ENCODE data around the gene SENP7.

SENP7 gene

GRCh38 chr3:101388706-101389105, 124.3 kb downstream of the SENP7 start:
- H3K4me3 ChIP-seq (ENCODE audit: control insufficient read depth, low read depth, low read length), result no peak overlapping the region
- TF ChIP-seq, protein P1, sequence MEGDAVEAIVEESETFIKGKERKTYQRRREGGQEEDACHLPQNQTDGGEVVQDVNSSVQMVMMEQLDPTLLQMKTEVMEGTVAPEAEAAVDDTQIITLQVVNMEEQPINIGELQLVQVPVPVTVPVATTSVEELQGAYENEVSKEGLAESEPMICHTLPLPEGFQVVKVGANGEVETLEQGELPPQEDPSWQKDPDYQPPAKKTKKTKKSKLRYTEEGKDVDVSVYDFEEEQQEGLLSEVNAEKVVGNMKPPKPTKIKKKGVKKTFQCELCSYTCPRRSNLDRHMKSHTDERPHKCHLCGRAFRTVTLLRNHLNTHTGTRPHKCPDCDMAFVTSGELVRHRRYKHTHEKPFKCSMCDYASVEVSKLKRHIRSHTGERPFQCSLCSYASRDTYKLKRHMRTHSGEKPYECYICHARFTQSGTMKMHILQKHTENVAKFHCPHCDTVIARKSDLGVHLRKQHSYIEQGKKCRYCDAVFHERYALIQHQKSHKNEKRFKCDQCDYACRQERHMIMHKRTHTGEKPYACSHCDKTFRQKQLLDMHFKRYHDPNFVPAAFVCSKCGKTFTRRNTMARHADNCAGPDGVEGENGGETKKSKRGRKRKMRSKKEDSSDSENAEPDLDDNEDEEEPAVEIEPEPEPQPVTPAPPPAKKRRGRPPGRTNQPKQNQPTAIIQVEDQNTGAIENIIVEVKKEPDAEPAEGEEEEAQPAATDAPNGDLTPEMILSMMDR (conservative IDR thresholded peaks at IDR 0.05; ENCODE audit: control insufficient read depth, insufficient read depth, low read depth, low read length), result no peak
- DNase-seq (ENCODE audit: low read depth), result no peak

GRCh38 chr3:101387351-101387750, 125.7 kb downstream of the SENP7 start:
- no peak for DNase-seq (ENCODE audit: low read depth)
- TF ChIP-seq, protein P1 (conservative IDR thresholded peaks at IDR 0.05; ENCODE audit: control insufficient read depth, insufficient read depth, low read depth, low read length), result no peak
- no peak overlapping the region for H3K4me3 ChIP-seq (ENCODE audit: control insufficient read depth, low read depth, low read length)

DNA sequence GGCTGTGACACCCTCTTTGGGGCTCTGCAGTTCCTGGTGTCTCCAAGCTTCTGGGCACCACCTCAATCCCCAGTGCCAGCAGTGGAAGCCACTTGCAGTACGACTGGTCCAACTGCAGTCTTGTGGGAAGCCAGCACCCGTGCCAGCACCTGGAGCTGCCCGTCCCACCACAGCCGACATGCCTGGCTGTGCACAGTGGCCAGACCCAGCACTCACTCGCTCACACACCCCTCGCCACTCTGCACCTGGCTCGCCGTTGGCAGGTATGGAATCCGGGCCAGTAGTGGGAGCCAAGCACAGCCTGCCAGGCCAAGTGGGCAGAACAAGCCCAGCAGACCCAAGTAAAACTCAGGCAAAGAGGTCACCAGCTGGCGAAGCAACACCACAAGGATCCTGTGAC, 128.6 kb downstream of the SENP7 start:
- no peak for DNase-seq (ENCODE audit: low read depth)
- TF ChIP-seq, protein P1 (conservative IDR thresholded peaks at IDR 0.05; ENCODE audit: control insufficient read depth, insufficient read depth, low read depth, low read length), result no peak
- H3K4me3 ChIP-seq (ENCODE audit: control insufficient read depth, low read depth, low read length), result no peak overlapping the region

DNA sequence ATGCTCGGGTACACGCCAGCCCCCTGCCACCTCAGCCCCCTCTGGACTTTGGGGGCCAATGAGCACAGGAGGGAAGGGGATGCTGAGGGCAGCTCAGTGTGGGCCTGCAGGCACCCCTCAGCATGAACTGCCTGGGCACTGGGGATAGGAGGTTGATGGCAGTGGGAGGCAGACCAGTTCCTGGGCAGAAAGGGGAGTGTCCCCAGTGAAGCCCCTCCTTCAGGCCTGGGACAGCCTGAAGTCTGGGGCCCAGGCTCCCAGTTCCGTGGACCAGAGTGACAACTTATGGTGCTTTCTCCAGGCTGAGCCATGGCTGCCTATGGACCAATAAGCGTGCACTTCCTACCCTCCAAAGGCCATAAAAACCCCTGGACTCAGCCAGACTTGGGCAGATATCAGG, 129.4 kb downstream of the SENP7 start:
- DNase-seq (ENCODE audit: low read depth), result no peak
- H3K4me3 ChIP-seq (ENCODE audit: control insufficient read depth, low read depth, low read length), result no peak overlapping the region
- TF ChIP-seq, protein P1 (conservative IDR thresholded peaks at IDR 0.05; ENCODE audit: control insufficient read depth, insufficient read depth, low read depth, low read length), result no peak

- TF ChIP-seq, protein P1 (conservative IDR thresholded peaks at IDR 0.05; ENCODE audit: control insufficient read depth, insufficient read depth, low read depth, low read length), result no peak
- peak; percentile 6 for DNase-seq (ENCODE audit: low read depth)
- no peak overlapping the region for H3K4me3 ChIP-seq (ENCODE audit: control insufficient read depth, low read depth, low read length)
These were observed 129.8 kb downstream of the SENP7 start for GRCh38 chr3:101383156-101383575.

DNA sequence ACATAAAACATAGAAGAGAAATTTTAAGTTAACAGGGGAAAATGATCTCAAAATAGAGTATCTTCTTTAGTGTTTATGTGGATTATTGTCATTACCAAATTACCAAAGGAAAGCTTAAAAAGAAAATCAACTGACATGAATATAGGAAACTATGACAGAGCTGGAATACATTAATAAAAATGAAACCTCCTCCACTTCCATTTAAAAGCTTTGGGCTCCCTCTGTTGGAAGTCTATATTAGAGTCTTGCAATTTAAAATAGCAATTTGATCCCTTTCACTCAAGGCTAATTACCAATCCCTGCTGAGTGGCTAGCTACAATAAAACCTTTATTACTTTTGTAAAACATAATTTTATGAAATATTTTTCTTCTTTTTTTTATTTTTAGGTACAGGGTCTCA, 131.2 kb downstream of the SENP7 start:
- DNase-seq (ENCODE audit: low read depth), result peak; percentile 61
- TF ChIP-seq, protein P1 (conservative IDR thresholded peaks at IDR 0.05; ENCODE audit: control insufficient read depth, insufficient read depth, low read depth, low read length), result peak; percentile 49
- H3K4me3 ChIP-seq (ENCODE audit: control insufficient read depth, low read depth, low read length), result no peak overlapping the region
